ENCODE measurements around the gene DSC1. TPM values are rescaled to one million over a fixed set of nuclear protein-coding genes. Genes with fewer than 3 reads are reported as not detected.
A peak's percentile ranks its signal among the peaks of the same experiment; 100 is the strongest.

DSC1 gene
- total and polyA plus RNA-seq, 2 donors, result 0.33 to 0.80 TPM

DNA sequence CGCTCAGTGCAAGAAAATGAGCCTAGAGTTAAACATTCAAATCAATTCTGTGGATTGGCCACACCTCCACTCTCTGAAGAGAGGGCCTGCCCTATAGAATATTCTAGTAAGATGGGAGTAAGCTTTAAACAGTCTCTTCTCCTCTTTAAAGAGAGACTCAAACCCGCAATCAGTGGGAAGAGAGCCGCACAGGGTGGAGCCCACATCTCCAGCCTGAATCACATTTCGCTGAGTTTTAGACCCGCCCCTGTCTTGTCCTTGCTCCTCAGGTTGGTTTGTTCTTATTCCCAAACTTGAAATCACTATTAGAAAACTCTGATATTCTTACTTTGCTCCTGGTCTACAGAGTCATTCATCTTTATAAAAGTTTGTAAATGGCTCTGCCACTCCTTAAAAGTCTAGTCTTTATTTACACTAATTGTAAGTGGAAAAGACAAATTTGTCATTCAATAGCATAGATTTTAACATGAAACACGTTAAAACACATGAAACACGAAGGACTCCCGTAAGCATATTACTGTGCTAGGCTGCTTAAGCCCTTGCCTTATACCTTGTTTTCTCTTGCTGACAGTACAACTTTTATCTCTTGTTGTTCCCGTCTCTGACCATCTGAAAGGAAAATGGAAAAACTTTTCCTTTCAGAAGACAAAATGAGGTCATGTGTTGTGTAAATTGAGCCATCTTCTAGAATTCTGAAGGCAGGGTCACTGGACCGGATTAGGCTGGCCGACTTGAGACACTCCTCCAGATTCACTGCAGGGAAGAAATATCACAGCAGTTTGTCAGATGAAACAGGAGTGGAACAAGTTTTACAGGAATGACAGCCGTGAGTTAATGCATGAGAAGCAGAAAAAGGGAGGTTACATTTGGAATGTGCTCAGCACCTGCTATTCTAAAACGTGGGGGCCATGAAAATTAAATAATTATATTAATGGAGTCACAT is 5.6 kb downstream of the DSC1 start:
- no peak overlapping the region for H3K27ac ChIP-seq (ENCODE audit: low read depth in 1 of 2, low read length in 1 of 2)
- 90% methylated on average over 13 of the region's 13 CpGs for WGBS
- no peaks in the 10 kb centered on the region for H3K4me1 ChIP-seq (ENCODE audit: control insufficient read depth in 2 of 2, insufficient read depth in 2 of 2, low read length in 2 of 2)
- H3K36me3 ChIP-seq (ENCODE audit: control insufficient read depth in 2 of 2, insufficient read depth in 2 of 2, low read length in 1 of 2), result no peaks in the 10 kb centered on the region
- DNase-seq (ENCODE audit: low read depth in 6 of 9, low spot score in 9 of 9), result peak in 2 of 9 donors; percentile 4 to 17
- H3K4me3 ChIP-seq (ENCODE audit: low read length in 2 of 2), result no peak overlapping the region
- no peaks in the 10 kb centered on the region for H3K27me3 ChIP-seq (ENCODE audit: control insufficient read depth in 2 of 2, insufficient read depth in 1 of 2, low read length in 1 of 2)
- no peaks in the 10 kb centered on the region for H3K9me3 ChIP-seq (ENCODE audit: control insufficient read depth in 2 of 2, insufficient read depth in 1 of 2, low read length in 1 of 2)

DNA sequence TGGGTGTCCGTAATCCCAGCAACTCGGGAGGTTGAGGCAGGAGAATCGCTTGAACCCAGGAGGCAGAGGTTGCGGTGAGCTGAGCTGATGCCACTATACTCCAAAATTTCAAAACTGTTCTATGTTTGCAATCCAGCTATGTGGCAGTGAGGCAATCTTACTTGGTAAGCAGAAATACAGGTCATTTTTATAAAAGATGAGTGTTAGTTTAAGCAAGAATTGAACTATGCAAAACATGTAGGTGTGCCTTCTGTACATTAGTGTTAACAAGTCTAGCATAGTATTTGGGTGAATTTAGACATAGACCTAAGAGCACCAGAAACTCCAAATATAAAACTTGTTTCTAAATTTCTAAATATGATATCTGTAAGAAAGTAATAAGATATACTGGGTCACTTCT is 7.2 kb downstream of the DSC1 start:
- WGBS, result 98% methylated on average over 4 of the region's 4 CpGs
- H3K36me3 ChIP-seq (ENCODE audit: control insufficient read depth in 2 of 2, insufficient read depth in 2 of 2, low read length in 1 of 2), result no peaks in the 10 kb centered on the region
- DNase-seq (ENCODE audit: low read depth in 6 of 9, low spot score in 9 of 9), result no peak
- H3K4me3 ChIP-seq (ENCODE audit: low read length in 2 of 2), result no peak overlapping the region
- H3K27me3 ChIP-seq (ENCODE audit: control insufficient read depth in 2 of 2, insufficient read depth in 1 of 2, low read length in 1 of 2), result no peaks in the 10 kb centered on the region
- no peaks in the 10 kb centered on the region for H3K9me3 ChIP-seq (ENCODE audit: control insufficient read depth in 2 of 2, insufficient read depth in 1 of 2, low read length in 1 of 2)
- no peaks in the 10 kb centered on the region for H3K4me1 ChIP-seq (ENCODE audit: control insufficient read depth in 2 of 2, insufficient read depth in 2 of 2, low read length in 2 of 2)
- no peak overlapping the region for H3K27ac ChIP-seq (ENCODE audit: low read depth in 1 of 2, low read length in 1 of 2)

DNA sequence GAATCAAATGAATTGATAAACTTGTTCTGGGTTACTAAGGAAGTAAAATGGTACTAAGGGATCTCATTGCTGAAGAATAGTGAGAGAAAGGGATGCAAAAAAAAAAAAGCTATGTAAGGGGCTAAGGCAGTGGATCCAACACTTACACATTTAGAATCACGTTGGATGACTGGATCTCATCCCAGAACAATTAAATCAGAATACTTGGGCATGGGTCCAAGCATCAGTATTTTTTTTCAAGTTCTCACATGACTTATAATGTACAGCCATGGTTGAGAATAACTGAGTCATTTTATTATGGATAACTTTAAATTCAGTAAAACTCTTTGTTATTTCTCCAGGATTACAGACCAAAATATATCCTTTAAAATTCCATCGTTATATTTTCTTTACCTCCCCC is 8.5 kb downstream of the DSC1 start:
- Histone ChIP-seq H3K27me3 (ENCODE audit: control insufficient read depth in 2 of 2, insufficient read depth in 1 of 2, low read length in 1 of 2) (no peaks in the 10 kb centered on the region), H3K4me3 (ENCODE audit: low read length in 2 of 2) (no peak overlapping the region), H3K9me3 (ENCODE audit: control insufficient read depth in 2 of 2, insufficient read depth in 1 of 2, low read length in 1 of 2) (no peaks in the 10 kb centered on the region), H3K27ac (ENCODE audit: low read depth in 1 of 2, low read length in 1 of 2) (no peak overlapping the region), H3K4me1 (ENCODE audit: control insufficient read depth in 2 of 2, insufficient read depth in 2 of 2, low read length in 2 of 2) (no peaks in the 10 kb centered on the region), H3K36me3 (ENCODE audit: control insufficient read depth in 2 of 2, insufficient read depth in 2 of 2, low read length in 1 of 2) (no peaks in the 10 kb centered on the region)
- DNase-seq (ENCODE audit: low read depth in 6 of 9, low spot score in 9 of 9), result no peak
- WGBS, result 89% methylated on average over 2 of the region's 2 CpGs

DNA sequence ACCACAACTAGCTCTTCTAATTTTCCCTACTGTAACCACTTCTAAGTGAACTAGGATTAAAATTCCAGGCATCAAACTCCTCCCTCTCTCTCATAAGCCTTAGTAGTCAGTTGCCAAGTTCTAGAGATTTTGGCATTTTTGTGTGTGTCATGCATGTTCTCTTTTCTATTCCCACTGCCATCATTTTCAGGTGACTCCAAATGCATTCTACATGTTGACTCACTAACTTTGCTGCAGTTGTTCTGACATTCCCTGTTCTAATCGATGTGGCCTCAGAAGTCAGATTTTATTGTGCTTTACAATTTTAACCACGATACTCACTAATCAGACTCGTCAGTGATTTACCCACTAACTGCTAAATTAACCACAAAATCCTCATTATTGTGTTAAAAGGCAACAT is 13.3 kb downstream of the DSC1 start:
- no peaks in the 10 kb centered on the region for H3K9me3 ChIP-seq (ENCODE audit: control insufficient read depth in 2 of 2, insufficient read depth in 1 of 2, low read length in 1 of 2)
- H3K4me1 ChIP-seq (ENCODE audit: control insufficient read depth in 2 of 2, insufficient read depth in 2 of 2, low read length in 2 of 2), result no peaks in the 10 kb centered on the region
- 89% methylated on average over 3 of the region's 3 CpGs for WGBS
- no peaks in the 10 kb centered on the region for H3K27me3 ChIP-seq (ENCODE audit: control insufficient read depth in 2 of 2, insufficient read depth in 1 of 2, low read length in 1 of 2)
- H3K27ac ChIP-seq (ENCODE audit: low read depth in 1 of 2, low read length in 1 of 2), result no peak overlapping the region
- H3K36me3 ChIP-seq (ENCODE audit: control insufficient read depth in 2 of 2, insufficient read depth in 2 of 2, low read length in 1 of 2), result no peaks in the 10 kb centered on the region
- no peak overlapping the region for H3K4me3 ChIP-seq (ENCODE audit: low read length in 2 of 2)
- no peak for DNase-seq (ENCODE audit: low read depth in 6 of 9, low spot score in 9 of 9)

DNA sequence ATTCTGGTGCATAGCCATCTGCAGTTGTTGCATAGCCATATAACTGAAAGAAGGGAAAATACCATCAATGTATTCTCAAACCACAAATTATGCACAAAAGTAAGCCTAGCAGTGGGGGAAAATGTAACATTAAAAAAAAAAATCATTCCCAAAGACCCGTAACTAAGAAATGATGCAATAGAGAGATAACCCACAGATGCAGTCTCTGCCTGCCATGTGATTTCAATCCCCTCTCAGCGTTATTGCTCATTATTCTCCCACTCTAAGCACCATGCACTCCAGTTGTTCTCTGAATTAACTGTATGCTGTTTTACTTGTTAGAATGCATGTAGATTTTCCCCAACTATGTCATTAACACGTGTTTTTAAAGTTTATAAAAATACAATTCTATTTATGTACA is 14.1 kb downstream of the DSC1 start:
- H3K4me3 ChIP-seq (ENCODE audit: low read length in 2 of 2), result no peak overlapping the region
- H3K36me3 ChIP-seq (ENCODE audit: control insufficient read depth in 2 of 2, insufficient read depth in 2 of 2, low read length in 1 of 2), result no peaks in the 10 kb centered on the region
- H3K9me3 ChIP-seq (ENCODE audit: control insufficient read depth in 2 of 2, insufficient read depth in 1 of 2, low read length in 1 of 2), result no peaks in the 10 kb centered on the region
- H3K4me1 ChIP-seq (ENCODE audit: control insufficient read depth in 2 of 2, insufficient read depth in 2 of 2, low read length in 2 of 2), result no peaks in the 10 kb centered on the region
- H3K27me3 ChIP-seq (ENCODE audit: control insufficient read depth in 2 of 2, insufficient read depth in 1 of 2, low read length in 1 of 2), result no peaks in the 10 kb centered on the region
- 90% methylated on average over 3 of the region's 3 CpGs for WGBS
- DNase-seq (ENCODE audit: low read depth in 6 of 9, low spot score in 9 of 9), result no peak
- H3K27ac ChIP-seq (ENCODE audit: low read depth in 1 of 2, low read length in 1 of 2), result no peak overlapping the region

DNA sequence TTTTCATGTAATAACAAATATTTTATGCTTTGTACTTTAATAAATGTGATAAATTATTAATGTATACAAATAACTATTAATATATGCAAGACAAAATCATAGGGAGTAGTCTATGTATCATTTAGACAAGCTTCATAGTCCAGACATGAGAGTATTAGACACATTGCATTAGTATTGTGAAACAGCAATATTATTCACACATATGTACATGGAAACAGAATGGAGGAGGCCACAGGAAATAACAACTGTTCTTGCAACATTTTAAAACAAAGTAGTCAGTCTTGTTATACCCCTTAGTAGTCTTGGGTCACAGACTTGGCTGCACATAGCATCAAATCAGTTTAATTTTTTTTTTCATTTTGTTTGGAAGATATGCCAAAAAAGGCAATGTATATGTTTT is 15.8 kb downstream of the DSC1 start:
- H3K4me1 ChIP-seq (ENCODE audit: control insufficient read depth in 2 of 2, insufficient read depth in 2 of 2, low read length in 2 of 2), result no peaks in the 10 kb centered on the region
- no peaks in the 10 kb centered on the region for H3K9me3 ChIP-seq (ENCODE audit: control insufficient read depth in 2 of 2, insufficient read depth in 1 of 2, low read length in 1 of 2)
- no peaks in the 10 kb centered on the region for H3K36me3 ChIP-seq (ENCODE audit: control insufficient read depth in 2 of 2, insufficient read depth in 2 of 2, low read length in 1 of 2)
- no peak overlapping the region for H3K4me3 ChIP-seq (ENCODE audit: low read length in 2 of 2)
- H3K27ac ChIP-seq (ENCODE audit: low read depth in 1 of 2, low read length in 1 of 2), result no peak overlapping the region
- no peaks in the 10 kb centered on the region for H3K27me3 ChIP-seq (ENCODE audit: control insufficient read depth in 2 of 2, insufficient read depth in 1 of 2, low read length in 1 of 2)
- no peak for DNase-seq (ENCODE audit: low read depth in 6 of 9, low spot score in 9 of 9)

DNA sequence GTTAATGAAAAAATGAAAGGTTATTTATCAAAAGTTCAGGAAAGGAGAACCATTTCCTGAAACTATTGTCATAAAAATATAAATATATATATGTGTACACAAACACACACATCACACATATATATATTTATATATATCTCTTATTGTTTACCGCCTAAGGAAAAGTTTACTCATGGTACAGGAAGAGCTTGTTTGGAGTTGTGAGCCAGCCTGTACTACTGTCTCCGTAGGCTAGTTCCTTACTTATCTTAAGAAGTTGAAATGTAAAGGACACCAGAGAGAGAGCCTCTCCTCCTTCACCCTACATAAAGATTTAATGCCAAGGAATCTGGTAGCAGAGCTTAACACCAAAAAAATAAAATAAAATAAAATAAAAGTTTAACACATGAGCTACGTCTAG is 19.6 kb downstream of the DSC1 start:
- WGBS, result 94% methylated on average over 3 of the region's 3 CpGs
- H3K27me3 ChIP-seq (ENCODE audit: control insufficient read depth in 2 of 2, insufficient read depth in 1 of 2, low read length in 1 of 2), result no peaks in the 10 kb centered on the region
- H3K4me3 ChIP-seq (ENCODE audit: low read length in 2 of 2), result no peak overlapping the region
- no peak overlapping the region for H3K27ac ChIP-seq (ENCODE audit: low read depth in 1 of 2, low read length in 1 of 2)
- H3K4me1 ChIP-seq (ENCODE audit: control insufficient read depth in 2 of 2, insufficient read depth in 2 of 2, low read length in 2 of 2), result no peaks in the 10 kb centered on the region
- no peaks in the 10 kb centered on the region for H3K9me3 ChIP-seq (ENCODE audit: control insufficient read depth in 2 of 2, insufficient read depth in 1 of 2, low read length in 1 of 2)
- H3K36me3 ChIP-seq (ENCODE audit: control insufficient read depth in 2 of 2, insufficient read depth in 2 of 2, low read length in 1 of 2), result no peaks in the 10 kb centered on the region
- no peak for DNase-seq (ENCODE audit: low read depth in 6 of 9, low spot score in 9 of 9)

DNA sequence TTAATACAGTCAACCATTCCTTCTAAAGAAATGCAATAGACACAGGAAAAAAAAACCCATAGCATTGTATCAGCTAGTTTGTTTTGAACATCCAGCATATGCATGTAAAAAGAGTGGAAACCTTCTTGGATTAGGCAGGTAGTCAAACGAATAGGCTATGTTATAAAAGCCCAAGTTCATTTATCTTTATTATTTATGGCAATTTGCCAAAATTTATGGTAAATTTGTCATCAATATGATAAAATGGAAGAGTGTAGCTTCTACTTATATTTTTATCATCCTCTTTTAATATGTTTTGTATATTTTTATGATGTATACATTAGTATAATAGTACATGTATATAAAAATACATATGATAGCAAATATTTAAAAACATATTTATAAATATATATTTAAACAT is 23.9 kb downstream of the DSC1 start:
- Histone ChIP-seq H3K36me3 (ENCODE audit: control insufficient read depth in 2 of 2, insufficient read depth in 2 of 2, low read length in 1 of 2) (no peaks in the 10 kb centered on the region), H3K27ac (ENCODE audit: low read depth in 1 of 2, low read length in 1 of 2) (no peak overlapping the region), H3K9me3 (ENCODE audit: control insufficient read depth in 2 of 2, insufficient read depth in 1 of 2, low read length in 1 of 2) (no peaks in the 10 kb centered on the region), H3K4me1 (ENCODE audit: control insufficient read depth in 2 of 2, insufficient read depth in 2 of 2, low read length in 2 of 2) (no peaks in the 10 kb centered on the region), H3K27me3 (ENCODE audit: control insufficient read depth in 2 of 2, insufficient read depth in 1 of 2, low read length in 1 of 2) (no peaks in the 10 kb centered on the region), H3K4me3 (ENCODE audit: low read length in 2 of 2) (no peak overlapping the region)
- no peak for DNase-seq (ENCODE audit: low read depth in 6 of 9, low spot score in 9 of 9)
- WGBS, result 85% methylated on average over 1 of the region's 1 CpG

DNA sequence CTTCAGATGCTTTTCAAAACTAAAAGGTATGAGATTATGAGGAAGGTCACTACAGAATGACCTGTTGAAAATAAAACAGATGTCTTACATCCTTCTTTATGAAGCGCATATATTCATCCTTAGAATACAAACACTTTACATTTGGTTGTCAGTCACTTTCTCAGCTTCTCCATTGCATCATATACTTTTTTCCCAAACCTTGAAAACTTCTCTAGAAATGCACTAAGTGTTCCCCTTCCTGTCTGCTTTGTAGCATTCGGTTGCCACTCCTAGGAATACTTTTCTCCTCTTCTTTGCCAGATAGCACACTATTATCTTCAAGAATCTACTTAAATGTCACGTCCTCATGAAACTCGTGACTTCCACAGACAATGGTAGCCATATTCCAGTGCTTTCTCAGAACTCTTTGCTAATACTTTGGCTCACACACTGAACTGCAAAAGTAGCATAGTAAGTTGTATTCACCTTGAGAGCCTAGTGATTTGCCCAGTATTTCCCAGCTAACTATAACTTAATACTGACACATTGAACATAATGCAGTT is 27.6 kb downstream of the DSC1 start:
- no peaks in the 10 kb centered on the region for H3K4me1 ChIP-seq (ENCODE audit: control insufficient read depth in 2 of 2, insufficient read depth in 2 of 2, low read length in 2 of 2)
- H3K9me3 ChIP-seq (ENCODE audit: control insufficient read depth in 2 of 2, insufficient read depth in 1 of 2, low read length in 1 of 2), result no peaks in the 10 kb centered on the region
- H3K4me3 ChIP-seq (ENCODE audit: low read length in 2 of 2), result no peak overlapping the region
- no peak overlapping the region for H3K27ac ChIP-seq (ENCODE audit: low read depth in 1 of 2, low read length in 1 of 2)
- no peaks in the 10 kb centered on the region for H3K27me3 ChIP-seq (ENCODE audit: control insufficient read depth in 2 of 2, insufficient read depth in 1 of 2, low read length in 1 of 2)
- H3K36me3 ChIP-seq (ENCODE audit: control insufficient read depth in 2 of 2, insufficient read depth in 2 of 2, low read length in 1 of 2), result no peaks in the 10 kb centered on the region
- DNase-seq (ENCODE audit: low read depth in 6 of 9, low spot score in 9 of 9), result no peak
- WGBS, result 90% methylated on average over 4 of the region's 4 CpGs

All from thymus (tissue), 11 donors.